NCI-H146 treated with DMSO at 0.1 percent for 48 hours (cell line): ENCODE measurements around the gene NOL3.

Source experiments
- DNase-seq: peaks from one replicate; lab custom pipeline; 2025; ENCODE audit not compliant: unreplicated experiment; lab: John Stamatoyannopoulos, UW

NOL3 gene

GRCh38 chr16:67204076-67204475, 33.7 kb downstream of the NOL3 start:
- no peak for DNase-seq

DNA sequence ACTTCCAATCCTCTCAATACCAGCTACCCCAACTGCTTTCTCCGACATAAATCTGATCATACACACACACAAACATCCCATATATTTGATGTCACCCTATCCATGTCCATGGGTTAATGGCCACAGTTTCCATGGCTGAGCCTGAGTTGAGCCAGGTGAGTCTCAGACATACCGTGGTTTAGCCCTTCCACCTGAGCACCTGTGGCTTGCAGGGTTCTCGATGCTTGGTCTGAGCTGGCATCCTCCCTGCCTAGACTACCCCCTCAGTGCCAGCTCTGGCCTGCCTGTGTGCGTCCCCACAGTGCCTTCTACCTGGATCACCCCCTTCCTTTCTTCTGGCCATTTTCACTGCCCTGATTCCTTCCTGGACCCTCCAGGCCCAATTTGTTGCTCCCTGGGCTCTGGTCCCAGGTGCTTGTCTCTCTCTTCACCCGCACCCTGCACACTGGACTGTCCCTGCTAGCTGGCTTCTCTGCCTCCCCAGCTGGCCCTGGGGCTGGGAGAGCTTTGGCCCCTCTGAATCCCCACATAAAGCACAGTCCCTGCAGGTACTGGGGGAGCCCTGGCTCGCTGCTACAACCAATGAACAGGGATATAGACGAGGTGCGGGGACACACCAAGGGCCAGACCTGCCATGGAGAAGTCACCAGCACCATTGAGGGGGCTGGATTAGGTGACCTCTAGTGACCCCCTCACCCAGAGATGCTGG, 35.9 kb downstream of the NOL3 start:
- DNase-seq, result no peak

- DNase-seq, result no peak
Observed at GRCh38 chr16:67206838-67207248, 36.5 kb downstream of the NOL3 start.

GRCh38 chr16:67207249-67208091, 37.1 kb downstream of the NOL3 start:
- DNase-seq, result no peak

GRCh38 chr16:67208154-67208896, 38.0 kb downstream of the NOL3 start:
- DNase-seq, result no peak

- no peak for DNase-seq
Observed at GRCh38 chr16:67209565-67209964, 39.2 kb downstream of the NOL3 start.

DNA sequence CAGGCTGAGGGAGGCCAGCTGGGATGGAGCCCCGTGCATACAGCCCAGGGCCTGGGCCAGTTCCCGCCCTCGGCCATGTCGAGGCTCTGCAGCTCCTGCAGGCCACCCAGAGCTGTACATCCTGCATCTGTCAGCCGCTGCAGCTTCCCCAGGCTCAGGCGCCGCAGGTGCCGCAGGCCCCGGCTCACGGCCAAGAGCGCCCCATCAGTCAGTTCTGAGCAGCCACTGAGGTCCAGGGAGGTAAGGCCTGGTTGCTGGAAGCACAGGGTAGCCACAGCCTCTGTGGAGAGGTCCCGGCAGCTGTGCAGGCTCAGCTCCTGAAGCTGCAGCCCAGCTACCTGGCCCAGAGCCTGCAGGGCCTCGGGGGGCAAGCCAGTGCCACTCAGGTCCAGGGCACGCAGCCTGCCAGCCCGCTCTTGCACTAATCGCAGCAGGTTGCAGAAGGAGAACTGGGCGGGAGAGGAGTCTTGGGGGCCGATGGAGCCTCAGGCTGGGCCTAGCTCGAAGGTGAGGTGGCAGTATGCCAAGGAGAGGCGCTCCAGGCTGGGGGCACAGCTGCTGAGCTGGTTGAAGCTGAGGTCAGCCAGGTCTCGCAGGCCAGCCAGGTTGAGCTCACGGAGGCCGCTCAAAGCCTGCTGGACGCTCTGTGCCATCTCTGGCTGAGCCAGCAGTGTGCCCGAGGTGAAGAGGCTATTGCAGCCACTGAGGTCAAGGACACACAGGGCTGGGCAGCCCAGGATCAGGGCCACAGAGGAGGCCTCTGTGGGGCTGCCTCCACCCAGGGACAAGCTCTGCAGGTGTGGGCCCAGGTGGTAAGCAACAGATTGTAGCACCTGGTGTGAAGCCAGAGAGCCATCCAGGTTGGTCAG, 40.0 kb downstream of the NOL3 start:
- no peak for DNase-seq

GRCh38 chr16:67211674-67212073, 41.3 kb downstream of the NOL3 start:
- no peak for DNase-seq

GRCh38 chr16:67212766-67213165, 42.4 kb downstream of the NOL3 start:
- DNase-seq, result no peak

GRCh38 chr16:67213197-67214019, 43.1 kb downstream of the NOL3 start:
- no peak for DNase-seq

- no peak for DNase-seq
Observed at GRCh38 chr16:67215706-67216105, 45.4 kb downstream of the NOL3 start.

DNA sequence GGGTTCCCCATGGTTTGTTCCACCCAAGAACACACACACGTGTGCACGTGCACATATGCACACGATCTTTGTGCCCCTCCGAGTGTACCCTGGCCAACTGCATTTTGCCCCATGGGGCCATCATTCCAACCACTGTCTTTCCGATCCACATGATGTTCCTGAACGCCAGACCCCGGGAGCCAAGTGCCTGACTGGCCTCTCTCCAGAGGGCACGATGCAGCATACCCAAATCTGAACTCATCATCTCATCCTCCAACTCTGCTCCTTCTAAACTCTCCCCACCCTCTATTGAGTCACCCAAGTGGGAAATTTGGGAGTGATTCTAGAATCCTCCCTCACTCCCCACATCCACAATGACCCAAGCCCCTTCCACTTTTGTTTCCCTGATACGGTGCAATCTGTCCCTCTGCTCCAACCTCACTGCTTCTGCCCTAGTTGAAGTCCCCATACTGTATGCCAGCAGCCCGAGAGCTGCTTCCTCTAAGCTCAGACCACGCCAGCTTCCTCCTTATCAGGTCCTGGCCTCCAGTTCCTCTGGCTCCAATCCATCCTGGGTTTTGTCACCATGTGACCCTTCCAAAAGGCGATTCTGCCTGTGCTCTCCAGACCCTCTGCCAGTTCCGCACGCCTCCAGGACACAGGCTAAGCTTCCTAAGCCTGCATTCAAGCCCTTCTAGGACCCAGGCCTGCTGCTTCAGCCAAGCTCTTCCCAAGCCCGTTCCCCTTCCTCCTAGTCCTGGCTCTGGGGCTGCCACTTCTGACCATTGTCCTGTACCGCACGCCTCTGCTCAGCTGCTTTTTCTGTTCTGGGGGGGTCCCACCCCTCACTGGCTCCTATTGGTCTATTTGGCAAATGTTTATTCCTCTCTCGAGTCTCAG, 46.5 kb downstream of the NOL3 start:
- DNase-seq, result no peak

DNA sequence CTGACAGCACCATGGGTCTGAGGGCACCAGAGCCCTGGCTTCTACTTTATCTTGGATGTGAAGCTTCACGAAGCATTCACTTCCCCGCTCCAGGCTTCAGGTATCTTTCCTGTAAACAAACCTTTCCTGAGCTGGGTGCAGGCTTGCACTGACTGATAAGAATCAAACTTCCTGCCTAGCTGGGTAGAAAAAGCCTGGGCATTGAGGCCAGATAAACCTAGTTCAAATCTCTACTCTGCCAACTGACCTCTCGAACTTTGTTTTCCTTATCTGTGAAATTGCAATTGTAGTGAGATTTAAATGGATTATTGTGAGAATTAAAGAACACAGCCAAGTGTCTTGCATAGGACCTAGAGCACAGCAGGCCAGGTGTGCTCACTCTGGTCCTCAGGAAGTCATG, 53.7 kb downstream of the NOL3 start:
- no peak for DNase-seq
